ENCODE measurements around the gene MYB.
A peak's percentile ranks its signal among the peaks of the same experiment; 100 is the strongest.
"Not testable (repeated sequence)": the region's sequence is repeated elsewhere in the genome, so short reads cannot be mapped to it uniquely, and the experiment has no call there.

MYB gene

DNA sequence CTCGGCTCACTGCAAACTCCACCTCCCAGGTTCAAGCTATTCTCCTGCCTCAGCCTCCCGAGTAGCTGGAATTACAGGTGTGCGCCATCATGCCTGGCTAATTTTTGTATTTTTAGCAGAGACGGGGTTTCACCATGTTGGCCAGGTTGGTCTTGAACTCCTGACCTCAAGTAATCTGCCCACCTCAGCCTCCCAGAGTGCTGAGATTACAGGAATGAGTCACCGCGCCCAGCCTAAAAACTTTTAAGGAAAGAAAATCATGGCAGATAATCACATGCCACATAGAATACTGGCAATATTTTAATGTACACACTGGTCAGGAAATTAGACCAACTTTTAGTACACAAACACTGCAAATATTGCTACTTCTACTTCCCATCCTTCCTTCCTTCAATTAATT, 16.7 kb upstream of the MYB start:
- not testable (repeated sequence) for DNase-seq (ENCODE audit: low read depth)

DNA sequence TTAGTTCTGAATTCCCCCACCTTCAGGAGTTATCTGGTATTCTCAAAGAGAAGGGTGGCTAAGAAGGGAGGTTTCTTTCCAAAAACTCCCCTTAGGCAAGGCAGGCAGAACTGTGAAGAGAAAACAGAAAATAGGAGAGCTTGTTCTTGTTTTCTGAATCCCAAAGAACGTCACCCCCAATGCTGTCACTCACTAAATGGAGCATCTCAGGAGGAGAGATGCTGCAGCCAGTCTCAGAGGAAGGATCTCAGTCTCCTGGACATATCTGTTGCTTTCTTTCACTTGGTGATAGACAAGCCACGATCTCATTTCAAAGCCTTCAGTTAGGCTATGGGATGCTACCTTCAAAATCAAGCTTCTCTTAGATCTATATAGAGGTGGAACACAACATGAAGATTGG, 16.1 kb upstream of the MYB start:
- DNase-seq (ENCODE audit: low read depth) = no peak

DNA sequence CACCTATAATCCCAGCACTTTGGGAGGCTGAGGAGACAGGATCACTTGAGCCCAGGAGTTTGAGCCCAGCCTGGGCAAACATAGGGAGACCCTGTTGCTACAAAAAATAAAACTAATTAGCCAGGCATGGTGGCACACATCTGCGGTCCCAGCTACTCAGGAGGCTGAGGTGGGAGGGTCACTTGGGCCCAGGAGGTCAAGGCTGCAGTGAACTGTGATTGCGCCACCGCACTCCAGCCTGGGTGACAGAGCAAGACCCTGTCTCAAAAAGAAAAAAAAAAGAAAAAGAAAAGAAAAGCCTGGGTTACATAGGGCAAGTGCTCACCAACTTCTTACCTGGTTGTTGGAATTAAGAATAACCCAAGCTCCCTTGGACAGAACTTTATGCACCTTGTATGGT, 14.6 kb upstream of the MYB start:
- no peak for DNase-seq (ENCODE audit: low read depth)

DNA sequence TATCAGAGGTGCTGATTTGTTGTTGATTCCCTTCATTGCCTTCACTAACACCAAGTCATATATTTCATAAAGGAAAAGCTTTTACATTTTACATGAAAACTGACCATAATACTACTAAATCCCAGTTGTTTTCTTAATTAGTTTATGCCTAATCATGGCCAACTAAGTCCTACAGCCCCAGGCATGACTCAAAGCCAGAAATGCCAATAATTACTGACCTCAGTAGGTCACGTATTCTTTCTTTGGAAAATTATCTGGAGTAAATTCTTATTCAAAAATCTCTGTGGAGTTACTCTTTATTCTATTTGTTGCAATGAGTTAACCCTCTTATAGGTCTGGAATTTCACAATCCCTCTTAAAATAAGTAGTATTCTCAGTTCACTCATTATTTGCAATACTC, 13.5 kb upstream of the MYB start:
- DNase-seq (ENCODE audit: low read depth) = no peak

DNA sequence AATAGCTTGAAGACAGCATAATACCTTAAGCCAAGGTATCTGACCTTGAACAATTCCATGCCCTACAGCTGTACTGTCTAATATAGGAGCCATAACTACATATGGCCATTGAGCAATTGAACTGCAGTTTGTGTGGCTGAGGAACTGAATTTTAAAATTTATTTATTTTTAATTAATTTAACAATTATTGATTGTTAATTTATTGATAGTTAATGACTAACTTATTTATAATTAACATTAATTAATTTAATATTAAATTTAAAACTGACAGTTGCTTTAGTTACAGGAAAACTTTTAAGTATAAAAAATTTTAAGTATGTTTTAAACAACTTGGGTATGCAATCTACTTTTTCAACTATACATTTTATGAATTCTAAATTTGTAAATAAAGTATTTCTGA, 12.3 kb upstream of the MYB start:
- DNase-seq (ENCODE audit: low read depth) = no peak

DNA sequence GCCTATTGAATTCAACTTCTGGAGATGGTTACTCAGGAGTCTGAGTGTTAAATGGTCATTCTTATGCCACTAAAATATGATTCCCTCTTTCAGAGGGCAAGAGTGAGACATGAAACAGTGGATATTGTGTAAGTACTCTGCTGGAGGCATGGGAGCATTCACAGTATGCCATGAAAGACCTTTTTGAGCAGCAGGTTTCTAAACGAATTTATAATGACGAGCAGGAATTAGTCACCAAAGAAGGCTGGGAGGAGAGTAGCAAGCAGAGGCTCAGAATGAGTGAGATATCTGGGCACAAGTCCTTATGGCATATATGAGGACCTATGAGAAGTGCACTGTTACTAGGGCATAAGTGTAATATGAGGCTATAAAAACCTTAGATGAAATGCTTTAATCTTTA, 10.9 kb upstream of the MYB start:
- DNase-seq (ENCODE audit: low read depth) = no peak

DNA sequence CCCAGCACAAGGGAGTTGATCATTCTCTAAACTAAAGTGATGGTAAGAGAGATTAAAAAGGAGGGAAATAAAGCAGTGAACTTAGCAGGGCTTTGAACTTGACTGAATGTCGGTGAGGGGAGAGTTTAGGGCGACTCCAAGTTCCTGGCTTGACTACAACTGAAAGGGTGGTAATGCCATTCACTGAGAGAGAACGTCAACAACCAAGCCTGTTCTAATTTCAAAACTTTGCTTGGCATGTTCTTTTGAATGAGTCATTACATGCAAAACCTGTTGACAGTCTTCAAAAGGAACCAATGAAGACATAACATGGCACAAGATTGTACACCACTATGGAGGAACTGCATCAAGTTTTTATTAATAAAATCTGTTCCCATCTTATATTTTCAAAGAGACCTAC, 10.3 kb upstream of the MYB start:
- peak; percentile 53 for DNase-seq (ENCODE audit: low read depth)

DNA sequence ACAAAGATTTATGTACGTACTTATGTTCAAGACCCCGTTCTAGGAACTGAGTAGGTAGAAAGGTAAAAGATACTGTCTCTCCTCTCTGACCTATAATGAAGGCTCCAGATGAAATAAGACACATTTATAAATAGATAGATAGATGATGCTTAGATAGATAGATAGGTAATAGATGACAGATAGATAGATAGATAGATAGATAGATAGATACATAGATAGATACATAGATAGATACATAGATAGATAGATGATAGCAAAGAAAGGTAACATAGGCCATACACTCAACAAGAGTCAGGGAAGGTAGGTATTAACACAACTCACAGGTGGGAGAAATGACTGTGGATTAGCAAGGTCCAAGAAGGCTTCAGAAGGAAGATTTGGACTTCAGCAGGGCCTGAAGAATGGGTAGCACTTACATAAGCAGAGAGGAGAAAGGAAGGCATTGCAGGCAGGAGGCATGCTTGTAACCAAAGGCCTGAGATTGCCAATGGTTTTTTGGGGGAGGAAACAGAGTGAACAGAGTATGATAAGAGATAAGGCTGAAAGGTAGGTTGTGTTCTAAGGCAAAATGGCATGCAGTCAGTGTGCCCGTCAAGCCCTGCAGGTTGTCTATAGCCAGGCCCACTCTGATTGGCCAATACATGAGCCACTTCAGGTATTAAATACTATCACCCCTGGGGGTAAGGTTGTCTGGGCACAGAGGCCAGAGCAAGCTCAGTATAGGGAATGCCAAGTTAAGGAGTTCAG, 7.7 kb upstream of the MYB start:
- no peak for DNase-seq (ENCODE audit: low read depth)

DNA sequence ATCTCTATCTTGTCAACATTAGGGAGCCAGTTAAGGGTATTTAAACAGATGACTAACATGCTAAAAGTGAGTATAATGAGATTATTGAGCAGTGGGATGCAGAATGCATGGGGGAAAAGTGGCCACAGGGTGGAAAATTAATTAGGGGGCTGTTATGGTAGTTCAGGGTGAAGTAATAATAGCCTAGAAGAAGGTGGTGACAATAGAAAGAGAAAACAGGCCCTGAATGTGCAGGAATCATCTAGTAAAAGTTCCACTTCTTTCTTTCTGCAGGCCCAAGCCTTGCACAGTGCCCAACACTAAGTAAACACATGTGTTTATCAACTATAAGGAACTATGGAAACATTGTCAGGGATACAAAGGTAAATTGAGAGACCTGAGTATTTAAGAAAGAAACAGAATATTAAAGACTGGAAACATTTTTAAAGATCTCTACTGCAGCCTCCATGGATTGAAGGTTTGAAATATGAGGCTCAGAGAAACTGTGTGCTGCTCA, 7.1 kb upstream of the MYB start:
- DNase-seq (ENCODE audit: low read depth) = no peak

DNA sequence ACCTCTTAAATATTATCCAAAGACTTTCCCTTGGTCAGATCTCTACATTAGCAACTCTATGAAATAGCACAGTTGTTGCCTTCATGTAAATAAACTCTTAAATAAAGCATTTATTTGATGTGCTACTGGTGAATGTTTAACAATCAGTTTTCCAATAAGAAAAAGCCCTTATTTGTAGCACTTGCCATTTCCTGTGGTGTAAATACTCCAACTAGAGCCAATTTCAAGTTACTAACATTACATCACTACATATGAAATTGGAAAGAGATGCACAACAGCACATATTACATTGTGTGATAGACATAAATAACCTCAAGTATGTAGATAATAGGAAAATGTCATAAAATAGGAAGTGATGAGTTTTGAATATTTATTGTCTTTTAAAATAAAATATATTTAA, 5.0 kb upstream of the MYB start:
- DNase-seq (ENCODE audit: low read depth) = no peak

DNA sequence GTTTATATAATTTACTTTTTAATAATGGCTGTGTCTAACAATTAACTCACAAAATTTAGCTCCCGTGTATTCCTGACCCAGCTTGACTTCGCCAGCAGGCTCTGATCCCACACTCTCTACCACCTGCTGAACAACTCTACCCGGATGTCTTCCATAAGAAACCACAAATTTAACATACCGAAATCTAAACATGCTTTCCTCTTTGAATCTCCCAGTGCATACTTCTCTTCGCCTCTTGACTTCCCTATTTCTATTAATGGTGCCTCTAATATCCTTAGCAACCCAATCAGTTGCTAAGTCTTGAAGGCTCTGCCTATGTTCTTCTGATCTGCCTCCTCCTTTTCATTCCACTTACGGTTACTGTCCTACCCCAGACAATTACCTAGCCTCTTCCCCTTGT, 4.6 kb upstream of the MYB start:
- no peak for DNase-seq (ENCODE audit: low read depth)

DNA sequence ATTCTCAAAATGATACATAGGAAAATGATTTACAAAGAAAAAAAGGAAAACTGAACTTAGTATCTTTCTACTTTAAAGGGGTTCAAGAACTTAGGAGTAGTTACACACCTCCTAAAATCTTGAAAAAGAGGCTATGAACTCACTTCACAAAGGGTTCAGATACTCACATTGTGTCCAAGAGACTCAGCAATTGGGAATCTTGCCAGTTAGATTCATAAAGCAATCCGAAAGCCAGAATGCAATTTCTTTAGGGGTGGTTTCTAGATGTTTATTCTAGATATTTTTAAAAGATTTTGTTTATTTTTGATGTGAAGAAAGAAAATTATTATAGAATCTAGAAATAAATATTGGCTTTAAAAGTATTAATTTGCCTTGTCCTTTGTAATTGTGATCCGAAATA, 1.7 kb upstream of the MYB start:
- no peak for DNase-seq (ENCODE audit: low read depth)

DNA sequence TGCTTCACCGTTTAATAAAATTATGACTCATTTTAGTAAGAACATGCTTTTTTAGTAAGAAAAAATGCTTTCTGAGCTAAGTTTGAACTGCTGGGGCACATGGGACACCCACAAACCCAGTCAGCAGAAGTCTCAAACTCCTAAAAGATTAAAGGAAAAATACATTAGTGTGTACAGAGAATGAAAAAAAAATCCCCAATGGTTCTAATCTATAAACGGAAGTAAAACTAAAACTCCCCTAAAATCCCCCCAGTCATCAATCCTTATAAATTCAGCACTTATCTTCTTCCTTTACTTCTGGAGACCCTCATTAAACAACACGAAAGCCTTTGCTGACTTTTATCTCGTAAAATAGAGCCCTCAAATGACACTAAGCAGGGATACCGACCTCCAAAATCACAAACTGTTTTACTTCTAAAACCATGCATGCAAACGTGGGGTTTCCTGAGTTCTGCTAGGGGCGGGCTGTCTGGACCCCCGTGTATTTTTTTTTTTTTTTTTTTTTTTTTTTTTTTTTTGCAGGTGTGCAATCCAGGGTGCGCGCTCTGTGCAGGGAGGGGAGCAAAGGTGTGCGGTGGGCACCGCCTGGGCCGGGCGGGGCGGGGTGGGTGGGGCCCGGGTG, 1.1 kb upstream of the MYB start:
- no peak for DNase-seq (ENCODE audit: low read depth)

DNA sequence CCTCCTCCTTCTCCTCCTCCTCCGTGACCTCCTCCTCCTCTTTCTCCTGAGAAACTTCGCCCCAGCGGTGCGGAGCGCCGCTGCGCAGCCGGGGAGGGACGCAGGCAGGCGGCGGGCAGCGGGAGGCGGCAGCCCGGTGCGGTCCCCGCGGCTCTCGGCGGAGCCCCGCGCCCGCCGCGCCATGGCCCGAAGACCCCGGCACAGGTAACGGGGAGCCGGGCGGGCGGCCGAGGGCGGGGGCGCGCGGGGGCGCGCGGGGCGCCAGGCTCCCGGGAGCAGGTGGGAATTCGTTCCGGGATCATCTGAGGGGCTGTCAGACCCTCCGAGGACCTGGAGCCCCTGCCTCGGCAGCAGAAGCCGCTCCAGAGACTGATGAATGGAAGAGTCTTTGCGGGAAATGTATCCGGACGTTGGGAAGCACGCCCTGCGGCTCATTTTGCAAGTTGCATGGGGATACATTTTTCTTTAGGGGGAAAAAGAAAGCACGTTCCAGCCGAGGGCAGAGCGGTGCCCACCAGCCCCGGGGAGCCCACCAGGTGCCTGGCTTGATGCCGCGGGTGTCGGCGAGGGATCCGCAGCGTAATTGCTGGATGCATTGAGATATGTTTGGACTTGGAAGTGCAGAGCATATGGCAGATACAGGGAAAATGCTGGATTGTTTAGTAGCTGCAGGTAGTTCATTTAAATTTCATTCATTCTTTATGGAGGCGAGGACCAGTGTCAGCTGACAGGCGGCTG, 394 bp downstream of the MYB start:
- no peak for DNase-seq (ENCODE audit: low read depth)

DNA sequence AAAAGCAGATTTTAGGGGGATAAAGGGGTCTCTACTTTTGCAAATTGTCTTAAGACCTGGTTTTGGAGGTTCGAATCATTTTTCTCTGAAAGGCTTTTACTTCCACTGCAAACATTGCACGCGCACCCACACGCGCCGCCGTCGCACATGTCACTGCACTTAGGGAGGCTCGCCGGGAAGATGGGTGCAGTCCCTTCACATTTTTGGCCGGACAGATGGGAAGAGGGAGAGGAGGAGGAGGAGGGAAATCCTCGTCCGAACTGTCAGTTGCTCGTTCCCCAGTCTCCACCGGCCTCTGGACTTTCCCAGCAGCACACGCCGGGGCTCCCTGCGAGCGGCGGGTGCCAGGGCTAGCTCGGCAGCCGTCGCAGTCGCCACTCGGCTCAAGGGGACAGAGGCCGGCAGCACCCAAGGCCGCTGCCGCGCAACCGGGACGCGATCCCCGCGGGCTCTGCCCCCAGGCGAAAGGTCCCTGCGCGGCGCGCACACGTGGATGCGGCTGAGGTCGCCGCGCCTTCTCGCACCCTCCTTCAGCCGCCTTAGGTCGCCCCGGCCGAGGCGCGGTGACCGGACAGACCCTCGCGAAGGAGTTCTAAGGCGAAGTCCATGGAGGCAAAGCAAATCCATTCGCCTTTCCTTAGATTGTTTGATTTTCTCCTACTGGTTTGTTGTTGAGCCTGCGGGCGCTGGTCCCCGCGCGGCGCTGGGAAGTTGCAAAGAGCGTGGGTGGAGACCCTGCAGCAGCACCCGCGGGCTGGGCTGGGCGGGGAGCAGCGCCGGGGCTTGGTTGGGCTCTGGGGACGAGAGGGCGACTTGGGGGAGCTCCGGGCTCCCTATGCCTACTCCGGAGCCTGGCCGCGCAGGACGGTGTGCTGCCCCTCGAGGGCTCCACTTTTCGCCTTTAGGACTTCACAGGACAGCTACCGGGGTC, 1.2 kb downstream of the MYB start:
- no peak for DNase-seq (ENCODE audit: low read depth)

DNA sequence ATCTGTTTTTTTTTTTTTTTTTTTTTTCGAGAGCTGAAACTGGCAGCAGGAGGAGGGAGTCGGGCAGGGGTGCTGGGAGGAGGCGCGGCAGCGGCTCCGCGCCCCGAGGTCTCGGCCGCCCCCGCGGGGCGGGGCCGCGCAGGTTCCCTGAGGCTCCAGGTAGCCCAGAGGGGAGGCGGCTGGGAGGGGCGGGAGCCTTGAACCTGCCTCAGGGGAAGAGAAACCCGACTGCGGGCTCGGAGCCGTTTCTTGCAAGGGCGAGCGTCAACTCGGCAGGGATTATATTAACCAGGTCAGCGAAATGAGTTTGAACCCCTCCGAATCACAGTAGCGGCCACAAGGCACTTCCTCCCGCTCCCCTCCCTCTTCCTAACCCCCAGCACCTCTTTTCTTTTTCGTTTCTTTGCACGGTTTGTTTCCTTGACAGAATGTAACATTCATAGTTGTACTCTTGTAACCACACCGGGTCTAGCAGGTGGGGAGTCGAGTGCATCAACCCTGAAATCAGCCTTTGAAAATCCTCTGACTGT, 2.0 kb downstream of the MYB start:
- no peak for DNase-seq (ENCODE audit: low read depth)

DNA sequence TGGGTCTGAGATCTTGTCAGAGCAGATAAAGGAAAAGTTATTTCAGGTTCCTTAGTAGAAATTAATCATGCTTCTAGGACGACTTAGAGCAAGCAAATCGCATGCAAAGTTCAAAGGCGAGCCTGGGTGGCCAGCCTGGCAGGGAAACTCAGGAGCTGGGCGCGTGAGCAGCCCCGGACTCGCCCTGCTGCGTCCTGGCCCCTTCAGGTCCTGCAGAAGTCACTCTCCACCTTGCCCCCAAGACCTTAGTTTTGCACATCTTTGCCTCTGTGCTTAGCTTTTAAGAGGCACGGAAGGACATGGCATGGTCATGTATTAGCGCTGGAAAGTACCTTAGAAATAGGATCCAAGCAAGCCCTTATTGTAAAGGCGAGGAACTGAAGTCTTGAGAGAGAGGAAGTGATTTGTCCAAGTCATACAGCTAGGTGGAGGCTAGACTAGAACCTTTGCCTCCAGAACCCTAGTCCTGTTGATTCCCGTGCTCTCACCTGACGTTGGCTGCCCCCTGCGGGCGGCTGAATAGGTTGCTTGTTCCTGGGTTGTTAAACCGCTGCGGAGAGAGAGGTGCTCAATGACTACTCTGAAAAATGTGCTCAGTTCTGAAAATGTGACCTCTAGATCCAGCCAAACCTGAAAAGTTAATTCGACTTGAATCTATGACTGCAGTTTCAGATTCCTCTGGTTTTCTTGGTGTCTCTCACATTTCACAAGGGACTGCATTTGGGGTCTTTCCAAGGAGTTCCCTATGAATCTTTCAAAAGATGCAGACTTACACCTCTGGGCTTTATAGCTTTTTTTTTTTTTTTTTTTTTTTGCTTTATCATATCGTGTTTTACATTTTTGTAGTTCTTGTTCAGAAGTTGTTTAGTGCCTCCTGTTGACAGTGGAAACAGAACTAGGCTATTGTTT, 2.7 kb downstream of the MYB start:
- DNase-seq (ENCODE audit: low read depth) = peak; percentile 52

DNA sequence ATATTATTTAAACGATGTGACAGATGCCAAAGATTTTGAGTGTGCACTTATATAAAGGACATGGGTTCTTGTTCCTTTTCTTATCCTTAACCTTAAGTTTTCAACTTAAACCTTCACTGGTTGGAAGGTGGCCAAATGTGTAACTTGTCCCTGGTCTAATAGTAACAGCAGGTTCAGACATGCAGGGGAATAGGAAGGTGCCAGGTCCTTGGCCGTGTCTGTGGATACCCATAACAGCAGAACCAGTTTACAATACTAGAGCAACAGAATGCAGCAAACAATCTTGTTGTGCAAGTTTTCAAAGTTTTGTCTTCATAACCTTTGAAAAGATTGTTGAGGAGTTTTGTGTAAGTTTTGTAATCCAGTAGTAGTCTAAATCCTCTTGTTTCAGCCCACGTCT, 4.4 kb downstream of the MYB start:
- no peak for DNase-seq (ENCODE audit: low read depth)

DNA sequence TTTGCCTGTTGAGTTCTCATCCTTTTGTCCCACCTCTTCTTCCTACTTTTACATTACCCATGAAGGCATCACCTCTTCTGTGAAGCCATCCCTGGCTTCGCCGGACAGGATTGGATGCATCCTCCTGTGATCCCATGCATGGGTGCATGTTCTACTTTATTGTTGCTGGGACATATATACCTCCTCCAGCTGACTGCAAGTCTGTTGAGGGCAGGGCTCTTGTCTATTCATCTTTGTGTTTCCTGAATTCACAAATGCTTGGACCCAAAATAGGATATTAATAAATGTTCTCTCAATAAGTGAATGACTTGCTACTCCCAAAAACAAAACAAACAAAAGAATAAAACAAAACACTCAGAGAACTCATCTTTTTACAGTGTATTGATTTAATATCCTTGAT, 5.1 kb downstream of the MYB start:
- DNase-seq (ENCODE audit: low read depth) = no peak

DNA sequence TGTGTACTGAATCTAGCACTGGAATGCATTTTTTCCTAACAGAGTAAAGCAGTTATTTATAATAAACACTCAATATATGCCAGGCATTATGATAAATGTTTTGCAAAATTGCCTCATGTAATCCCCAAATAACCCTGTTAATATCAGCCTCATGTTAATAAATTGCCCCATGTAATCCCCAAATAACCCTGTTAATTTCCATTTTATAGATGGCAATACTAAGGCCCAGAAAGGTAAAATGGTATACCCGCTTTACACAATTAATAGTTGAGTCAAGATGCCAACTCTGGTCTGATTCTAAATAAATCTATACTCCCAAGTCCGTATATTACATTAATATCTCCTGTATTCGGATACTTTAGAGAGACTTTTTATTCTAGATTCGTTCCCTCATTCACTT, 6.3 kb downstream of the MYB start:
- no peak for DNase-seq (ENCODE audit: low read depth)

DNA sequence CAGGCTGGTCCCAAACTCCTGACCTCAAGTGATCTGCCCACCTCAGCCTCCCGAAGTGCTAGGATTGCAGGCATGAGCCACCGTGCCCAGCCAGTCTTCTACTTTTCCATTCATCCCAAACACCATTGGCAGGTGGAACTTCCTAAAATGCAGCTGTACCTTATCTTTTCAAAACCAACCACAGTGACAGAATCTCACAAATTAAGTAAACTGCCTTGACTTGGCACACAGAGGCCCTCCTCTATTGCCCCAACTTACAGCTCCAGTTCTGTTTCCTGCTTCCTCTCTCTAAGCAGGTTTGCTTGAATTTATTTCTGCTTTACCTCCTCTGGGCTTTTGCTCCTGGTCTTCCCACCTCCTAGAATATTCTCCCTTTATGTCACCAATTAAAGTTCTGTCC, 7.6 kb downstream of the MYB start:
- no peak for DNase-seq (ENCODE audit: low read depth)
